ENCODE results near the gene ACP1. TPM values are rescaled to one million over a fixed set of nuclear protein-coding genes. Genes with fewer than 3 reads are reported as not detected.

Gene ACP1
- total and polyA plus RNA-seq, 2 of the 8 experiments (the other 6 are each of a cell fraction or from before 2014, with no cell fraction given): 115 to 155 TPM

DNA sequence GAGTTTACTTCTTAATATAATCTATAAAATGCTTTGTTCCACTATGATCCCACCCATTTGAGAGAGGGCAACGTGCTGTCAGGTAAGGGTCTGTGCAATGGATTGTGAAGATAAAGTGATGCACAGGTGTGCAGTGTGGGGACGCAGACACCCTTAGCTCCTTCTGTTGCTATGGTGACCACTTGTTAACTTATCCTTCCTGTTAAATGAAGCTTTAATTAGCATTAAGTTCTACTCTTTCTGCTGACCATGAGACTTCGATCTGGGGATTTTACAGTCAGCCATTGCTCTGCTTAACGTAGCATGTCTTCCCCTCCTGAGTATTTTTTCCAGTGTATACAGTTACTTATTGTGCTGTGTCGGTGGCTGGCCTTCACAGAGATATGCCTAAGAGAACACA is 46.2 kb downstream of the ACP1 start:
- CTCF ChIA-PET (ENCODE audit: partially characterized antibody): interaction anchor here (0.7 kb wide), 1 partner anchor 116 kb away, joined by 3 read pairs; no protein-coding TSS in a partner anchor
- WGBS, 2 experiments (ENCODE audit: extremely low coverage in 1 of 2, insufficient coverage in 1 of 2, insufficient read length in 1 of 2, insufficient replicate concordance in 2 of 2, low coverage in 1 of 2, low lambda C conversion rate in 2 of 2, missing lambda C conversion rate in 1 of 2): 93% methylated on average over 5 of the region's 5 CpGs; no CpG with 5 or more reads in 1 of the 2 experiments
- TF ChIP-seq CBX5 (IDR thresholded peaks at IDR 0.05; ENCODE audit: low read depth, low read length): no peak
- no peak for TF ChIP-seq EZH2 (IDR thresholded peaks at IDR 0.05; ENCODE audit: low read depth, low read length, severe bottlenecking)
- TF ChIP-seq TBP (IDR thresholded peaks at IDR 0.05; ENCODE audit: low read depth, low read length): no peak
- TF ChIP-seq SP1 (IDR thresholded peaks at IDR 0.05; ENCODE audit: low read depth, low read length): no peak
- no peak for TF ChIP-seq GTF2F1 (IDR thresholded peaks at IDR 0.05; ENCODE audit: borderline replicate concordance, low read depth, low read length)
- no peak for TF ChIP-seq TCF12 (IDR thresholded peaks at IDR 0.05; ENCODE audit: low read depth, low read length)
- TF ChIP-seq RFX5 (IDR thresholded peaks at IDR 0.05; ENCODE audit: borderline replicate concordance, low read depth, low read length): no peak
- no peak for TF ChIP-seq SP2 (IDR thresholded peaks at IDR 0.05; ENCODE audit: low read length)
- TF ChIP-seq TAF7 (optimal IDR thresholded peaks at IDR 0.05; ENCODE audit: borderline replicate concordance, low read depth, low read length): no peak

More for the DNA sequence above, 46.2 kb downstream of the ACP1 start:
- Histone ChIP-seq H2BK12ac (ENCODE audit: low read depth, low read length) (no peak overlapping the region), H2BK20ac (ENCODE audit: low read length) (0 out of 2 replicates have a peak overlapping the region, but pooled peaks have one; percentile 0), H3K4ac (replicated peaks; ENCODE audit: insufficient read length, low read depth, low read length) (no peak overlapping the region), H2BK5ac (ENCODE audit: low read depth, low read length) (no peak overlapping the region), H4K20me1 (replicated peaks in 1 of 2; ENCODE audit: control insufficient read depth in 1 of 2, insufficient read depth in 2 of 2, low read length in 2 of 2) (no peaks in the 10 kb centered on the region), H4K5ac (ENCODE audit: insufficient read length, low read depth, low read length) (no peak overlapping the region), H4K8ac (ENCODE audit: extremely low read depth, insufficient read depth, low read length) (no peak overlapping the region), H2BK15ac (ENCODE audit: low read length) (no peak overlapping the region), H2BK120ac (replicated peaks; ENCODE audit: low read depth, low read length) (no peak overlapping the region), H3K14ac (ENCODE audit: insufficient read length) (no peak overlapping the region), H3K27ac (ENCODE audit: low read depth, low read length) (no peak overlapping the region), H3K36me3 (ENCODE audit: control insufficient read depth in 2 of 4, insufficient read depth in 4 of 4, low read length in 3 of 4) (no peaks in the 10 kb centered on the region), H3K79me2 (ENCODE audit: control insufficient read depth in 1 of 2, insufficient read depth in 2 of 2, low read length in 2 of 2) (no peaks in the 10 kb centered on the region), H3K79me1 (ENCODE audit: low read depth, low read length) (no peaks in the 10 kb centered on the region), H3K9ac (replicated peaks in 1 of 4; ENCODE audit: extremely low read depth in 1 of 4, low read depth in 3 of 4, low read length in 3 of 4) (no peak overlapping the region), H3K18ac (ENCODE audit: extremely low read depth, low read length) (no peak overlapping the region), H3K4me3 (ENCODE audit: extremely low read depth in 1 of 4, insufficient read depth in 2 of 4, low read depth in 3 of 4, low read length in 4 of 4) (no peak overlapping the region), H3K4me2 (ENCODE audit: insufficient read depth in 1 of 2, low read depth in 2 of 2, low read length in 2 of 2) (no peak overlapping the region), H3K56ac (replicated peaks; ENCODE audit: insufficient read length, low read depth, low read length) (no peak overlapping the region), H3K27me3 (replicated peaks in 1 of 4; ENCODE audit: control insufficient read depth in 3 of 4, extremely low read depth in 1 of 4, insufficient read depth in 3 of 4, low read length in 3 of 4) (no peaks in the 10 kb centered on the region), H3K9me3 (ENCODE audit: insufficient read depth in 2 of 2, low read depth in 1 of 2, low read length in 1 of 2) (no peaks in the 10 kb centered on the region), H2AFZ (ENCODE audit: low read length) (no peak overlapping the region), H3K23ac (ENCODE audit: insufficient read length) (no peak overlapping the region), H3K23me2 (ENCODE audit: low read depth, low read length) (peaks cover 2% of the 10 kb centered on the region; the same call in 1 of the 2 replicates), H4K91ac (replicated peaks; ENCODE audit: insufficient read length, low read length) (no peak overlapping the region), H3K4me1 (replicated peaks in 1 of 4; ENCODE audit: control insufficient read depth in 3 of 4, insufficient read depth in 4 of 4, low read length in 3 of 4) (peaks cover 3 to 13% (median 9%) of the 10 kb centered on the region in 4 experiments; a peak in 6 of 7 replicates), H2AK5ac (ENCODE audit: low read depth, low read length) (no peak overlapping the region; the same call in 1 of the 2 replicates)
- POLR2A ChIA-PET (ENCODE audit: partially characterized antibody): no interaction called here
- DNase-seq (ENCODE audit: low read depth in 1 of 2, low spot score in 2 of 2) (no peak), FAIRE-seq (no peak)

Data from H1 (cell line).